GM12865 (cell line): ENCODE measurements around the gene P2RY10.
"Not testable (repeated sequence)": the region's sequence is repeated elsewhere in the genome, so short reads cannot be mapped to it uniquely, and the experiment has no call there.

Experiments
- DNase-seq: peaks from one replicate; pipeline ENCODE4 v3.0.0; 2010; ENCODE audit warnings: low read depth
- H3K4me3 ChIP-seq: 2 replicates; pipeline ENCODE4 v1.5.1; 2011; ENCODE audit warnings: mild to moderate bottlenecking, low read depth, low read length, control low read depth
- CTCF ChIP-seq: IDR thresholded peaks from 2 replicates; pipeline ENCODE4 v1.5.1; 2011; ENCODE audit warnings: low read length, control low read depth, low read depth, inconsistent platforms; ENCODE audit not compliant: insufficient read depth; ENCODE audit errors: missing control alignments

Gene P2RY10

GRCh38 chrX:78964598-78964997 is 19.4 kb downstream of the P2RY10 start:
- no peak for DNase-seq
- TF ChIP-seq CTCF, result no peak

GRCh38 chrX:78979789-78980464 is 34.7 kb downstream of the P2RY10 start:
- peak; percentile 77 for DNase-seq
- no peak for TF ChIP-seq CTCF
- H3K4me3 ChIP-seq, result peak overlapping the region; percentile 15; the same call in 1 of the 2 replicates

More at GRCh38 chrX:78964598-78964997, 19.4 kb downstream of the P2RY10 start:
- no peak overlapping the region for H3K4me3 ChIP-seq

GRCh38 chrX:78989349-78989748 is 44.2 kb downstream of the P2RY10 start:
- no peak for DNase-seq
- H3K4me3 ChIP-seq, result no peak overlapping the region

GRCh38 chrX:78997870-78998558 is 52.8 kb downstream of the P2RY10 start:
- H3K4me3 ChIP-seq, result no peak overlapping the region
- peak; percentile 1 for DNase-seq
- TF ChIP-seq CTCF, result no peak

More at GRCh38 chrX:78989349-78989748, 44.2 kb downstream of the P2RY10 start:
- TF ChIP-seq CTCF, result no peak

- not testable (repeated sequence) for H3K4me3 ChIP-seq, DNase-seq
Observed at GRCh38 chrX:79007540-79007939, 62.3 kb downstream of the P2RY10 start.
